ENCODE data around the gene NADSYN1.
A peak's percentile ranks its signal among the peaks of the same experiment; 100 is the strongest.

NADSYN1 gene

DNA sequence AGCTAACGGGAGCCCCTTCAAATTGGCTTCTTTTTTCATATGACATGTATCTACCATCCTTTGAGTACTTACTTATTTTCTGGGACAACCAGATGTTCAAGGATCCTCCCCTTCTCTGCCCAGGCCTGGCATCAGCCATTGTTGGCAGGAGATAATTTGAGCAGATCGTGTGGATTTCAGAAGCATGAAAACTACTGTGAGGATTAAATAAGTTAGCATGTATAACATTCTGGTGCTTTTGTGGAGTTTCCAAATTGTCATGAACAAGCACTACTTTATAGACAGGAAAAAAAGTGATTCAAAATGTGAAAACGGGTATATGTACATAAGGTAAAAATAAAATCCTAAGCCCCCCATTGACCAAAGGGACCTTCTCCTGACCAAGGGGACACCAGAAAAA, 2.1 kb upstream of the NADSYN1 start:
- DNase-seq (ENCODE audit: low read depth in 2 of 3, low spot score in 2 of 3): no peak

GRCh38 chr11:71451596-71452198, 1.3 kb upstream of the NADSYN1 start:
- DNase-seq (ENCODE audit: low read depth in 2 of 3, low spot score in 2 of 3): no peak

- peak in 1 of 3 experiments; percentile 7 for DNase-seq (ENCODE audit: low read depth in 2 of 3, low spot score in 2 of 3)
These were observed 585 bp upstream of the NADSYN1 start for GRCh38 chr11:71452199-71453036.

DNA sequence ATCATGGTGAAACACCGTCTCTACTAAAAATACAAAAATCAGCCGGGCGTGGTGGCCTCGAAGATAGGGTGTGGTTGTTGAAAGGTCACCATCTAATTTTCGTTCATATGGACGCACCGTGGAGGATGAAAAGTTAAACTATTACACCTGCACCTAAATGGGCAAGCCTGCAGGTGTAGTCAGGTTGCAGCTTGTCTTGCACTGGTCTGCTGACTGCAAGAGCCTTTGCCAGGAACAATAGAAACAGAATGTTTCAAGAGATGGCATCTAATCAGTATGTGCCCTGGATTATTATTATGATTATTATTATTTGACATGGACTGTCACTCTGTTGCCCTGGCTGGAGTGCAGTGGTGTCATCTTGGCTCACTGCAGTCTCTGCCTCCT, 908 bp downstream of the NADSYN1 start:
- DNase-seq (ENCODE audit: low read depth in 2 of 3, low spot score in 2 of 3): no peak

GRCh38 chr11:71454470-71455113, 1.6 kb downstream of the NADSYN1 start:
- no peak for DNase-seq (ENCODE audit: low read depth in 2 of 3, low spot score in 2 of 3)

GRCh38 chr11:71456294-71456693, 3.3 kb downstream of the NADSYN1 start:
- no peak for DNase-seq (ENCODE audit: low read depth in 2 of 3, low spot score in 2 of 3)

DNA sequence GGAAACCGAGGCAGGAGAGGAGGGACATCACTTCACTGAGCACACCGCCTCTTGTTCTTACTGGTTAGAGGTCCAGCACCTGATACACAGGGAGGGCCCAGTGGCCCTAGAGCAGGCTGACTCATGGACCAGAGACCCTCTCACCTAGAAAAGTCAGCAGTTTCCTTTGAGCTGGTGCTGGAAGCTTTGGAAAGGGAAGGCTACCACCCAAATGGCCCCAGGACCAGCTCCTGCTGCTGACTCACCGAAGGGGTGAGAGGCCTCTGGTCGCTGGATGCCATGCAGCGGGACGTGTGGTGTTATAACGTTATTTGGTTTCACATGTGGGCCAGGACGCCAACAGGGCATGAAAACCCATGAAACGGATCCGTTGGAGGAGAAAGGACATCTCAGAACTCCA, 3.8 kb downstream of the NADSYN1 start:
- no peak for DNase-seq (ENCODE audit: low read depth in 2 of 3, low spot score in 2 of 3)

- no peak for DNase-seq (ENCODE audit: low read depth in 2 of 3, low spot score in 2 of 3)
These were observed 5.4 kb downstream of the NADSYN1 start for GRCh38 chr11:71458146-71459070.

DNA sequence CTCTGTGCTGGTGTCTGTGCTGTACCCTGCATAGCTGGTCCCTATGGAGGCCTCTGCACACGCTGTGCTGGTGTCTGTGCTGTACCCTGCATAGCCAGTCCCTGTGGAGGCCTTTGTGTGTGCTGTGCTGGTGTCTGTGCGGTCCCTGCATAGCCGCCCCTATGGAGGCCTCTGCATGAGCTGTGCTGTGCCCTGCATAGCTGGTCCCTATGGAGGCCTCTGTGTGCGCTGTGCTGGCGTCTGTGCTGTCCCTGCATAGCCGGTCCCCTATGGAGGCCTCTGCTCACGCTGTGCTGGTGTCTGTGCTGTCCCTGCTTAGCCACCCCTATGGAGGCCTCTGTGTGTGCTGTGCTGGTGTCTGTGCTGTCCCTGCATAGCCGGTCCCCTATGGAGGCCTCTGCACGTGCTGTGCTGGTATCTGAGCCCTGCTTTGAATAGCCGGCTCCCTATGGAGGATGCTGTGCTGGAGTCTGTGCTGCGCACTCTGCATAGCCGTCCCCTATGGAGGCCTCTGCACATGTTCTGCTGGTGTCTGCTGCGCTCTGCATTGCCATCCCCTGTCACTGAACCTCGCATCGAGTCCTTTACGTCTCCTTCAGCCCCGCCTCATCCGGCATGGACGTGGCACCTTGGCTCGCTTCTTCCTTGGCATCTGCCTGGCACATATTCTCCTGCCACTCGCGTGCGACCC, 6.2 kb downstream of the NADSYN1 start:
- no peak for DNase-seq (ENCODE audit: low read depth in 2 of 3, low spot score in 2 of 3)

DNA sequence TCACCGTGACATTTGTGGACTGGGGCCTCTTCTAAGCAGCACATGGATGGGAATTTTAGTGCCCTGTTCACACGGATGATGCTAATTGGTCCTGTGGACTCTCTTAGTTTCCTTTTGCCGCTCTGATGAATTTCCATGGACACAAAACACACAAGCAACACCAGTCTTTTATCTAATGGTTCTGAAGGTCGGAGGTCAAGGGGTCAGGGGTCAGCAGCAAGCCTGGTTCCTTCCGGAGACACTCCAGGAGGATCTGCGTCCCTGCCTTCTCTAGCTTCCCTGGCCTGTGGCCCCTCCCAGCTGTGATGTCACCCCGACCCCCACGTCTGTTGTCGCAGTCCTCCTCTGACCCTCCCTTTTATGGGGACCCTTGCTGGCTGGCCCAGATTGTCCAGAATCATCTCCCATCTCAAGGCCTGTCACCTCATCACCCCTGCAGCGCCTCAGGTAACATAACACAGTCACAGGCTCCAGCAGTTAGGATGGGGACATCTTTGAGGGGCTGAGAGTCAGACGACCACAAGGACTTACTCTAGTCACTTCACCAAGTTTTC, 6.8 kb downstream of the NADSYN1 start:
- DNase-seq (ENCODE audit: low read depth in 2 of 3, low spot score in 2 of 3): no peak

DNA sequence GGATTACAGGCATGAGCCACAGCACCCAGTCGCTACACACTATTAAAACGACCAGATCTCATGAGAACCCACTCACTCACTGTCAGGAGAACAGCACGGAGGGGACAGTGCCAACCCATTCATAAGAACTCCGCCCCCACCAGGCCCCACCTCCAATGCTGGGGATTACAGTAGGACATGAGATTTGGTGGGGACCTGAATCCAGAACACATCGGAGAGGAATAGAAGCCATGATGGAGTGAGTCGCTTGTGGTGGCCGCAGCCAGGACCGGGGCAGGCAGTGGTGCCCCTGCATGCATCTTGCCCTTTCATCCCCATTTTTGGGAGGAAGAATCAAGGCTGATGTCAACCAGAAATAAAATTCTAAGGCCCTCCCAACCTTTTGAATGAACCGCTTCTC, 8.7 kb downstream of the NADSYN1 start:
- no peak for DNase-seq (ENCODE audit: low read depth in 2 of 3, low spot score in 2 of 3)

DNA sequence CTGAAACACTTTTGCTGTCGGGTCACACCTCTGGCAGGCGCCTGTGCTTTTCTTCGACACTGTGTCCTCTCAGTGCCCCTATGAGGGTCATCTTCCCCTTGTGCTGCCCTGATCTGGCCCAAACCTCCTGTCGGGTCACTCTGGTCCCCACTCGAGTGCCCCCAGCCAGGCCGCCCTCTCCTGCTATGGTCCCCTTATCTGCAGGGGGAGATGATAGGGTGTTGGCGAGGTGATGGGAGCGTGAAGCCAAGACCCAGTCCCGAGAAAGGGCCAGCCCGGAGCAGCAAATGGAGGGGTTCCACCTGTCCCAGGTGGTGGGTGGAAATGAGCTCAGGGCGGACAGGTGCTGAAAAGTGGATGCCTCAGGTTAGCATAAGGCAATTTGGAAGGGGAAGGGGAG, 9.7 kb downstream of the NADSYN1 start:
- DNase-seq (ENCODE audit: low read depth in 2 of 3, low spot score in 2 of 3): no peak

- no peak for DNase-seq (ENCODE audit: low read depth in 2 of 3, low spot score in 2 of 3)
These were observed 10.6 kb downstream of the NADSYN1 start for GRCh38 chr11:71463331-71464211.

- no peak for DNase-seq (ENCODE audit: low read depth in 2 of 3, low spot score in 2 of 3)
These were observed 12.1 kb downstream of the NADSYN1 start for GRCh38 chr11:71465054-71465453.

DNA sequence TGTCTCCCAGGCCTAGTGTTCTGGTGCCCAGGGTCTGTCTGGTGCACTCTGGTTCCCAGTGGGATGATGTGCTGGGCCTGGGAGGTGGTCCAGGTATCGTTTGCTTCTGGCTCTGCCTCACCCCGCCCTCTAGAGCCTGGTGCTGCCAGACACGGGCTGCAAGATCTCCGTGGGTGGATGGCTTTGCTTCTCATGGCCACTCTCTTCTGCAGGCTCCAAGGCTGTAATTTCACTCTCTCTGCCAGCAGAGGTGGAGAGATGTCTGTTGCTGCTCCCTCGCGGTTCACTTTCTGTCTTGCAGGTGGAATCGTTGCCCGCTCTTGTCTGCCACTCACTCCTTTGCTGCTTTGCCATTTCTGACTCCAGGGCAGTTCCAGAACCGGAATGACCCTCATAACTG, 13.4 kb downstream of the NADSYN1 start:
- DNase-seq (ENCODE audit: low read depth in 2 of 3, low spot score in 2 of 3): no peak

GRCh38 chr11:71467164-71467563, 14.2 kb downstream of the NADSYN1 start:
- DNase-seq (ENCODE audit: low read depth in 2 of 3, low spot score in 2 of 3): no peak

DNA sequence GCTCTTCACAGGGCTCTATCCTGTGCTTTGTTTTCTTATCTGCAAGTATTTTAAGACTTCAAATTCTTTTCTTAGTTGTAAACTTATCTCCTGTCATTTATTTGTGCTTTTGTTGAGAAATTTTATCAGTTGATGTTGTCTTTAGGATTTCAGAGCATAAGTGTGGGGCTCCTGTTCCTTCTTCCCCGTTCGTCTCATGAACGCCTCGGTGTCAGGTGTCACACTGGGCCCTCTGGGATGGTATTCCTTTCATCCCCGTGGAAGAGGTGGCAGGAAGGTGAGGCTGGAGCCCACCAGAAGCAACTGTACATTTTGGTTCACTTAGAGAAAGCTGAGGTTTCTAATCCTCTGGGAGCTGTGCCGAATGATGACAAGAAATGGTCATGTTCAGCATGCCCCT, 17.9 kb downstream of the NADSYN1 start:
- DNase-seq (ENCODE audit: low read depth in 2 of 3, low spot score in 2 of 3): no peak

DNA sequence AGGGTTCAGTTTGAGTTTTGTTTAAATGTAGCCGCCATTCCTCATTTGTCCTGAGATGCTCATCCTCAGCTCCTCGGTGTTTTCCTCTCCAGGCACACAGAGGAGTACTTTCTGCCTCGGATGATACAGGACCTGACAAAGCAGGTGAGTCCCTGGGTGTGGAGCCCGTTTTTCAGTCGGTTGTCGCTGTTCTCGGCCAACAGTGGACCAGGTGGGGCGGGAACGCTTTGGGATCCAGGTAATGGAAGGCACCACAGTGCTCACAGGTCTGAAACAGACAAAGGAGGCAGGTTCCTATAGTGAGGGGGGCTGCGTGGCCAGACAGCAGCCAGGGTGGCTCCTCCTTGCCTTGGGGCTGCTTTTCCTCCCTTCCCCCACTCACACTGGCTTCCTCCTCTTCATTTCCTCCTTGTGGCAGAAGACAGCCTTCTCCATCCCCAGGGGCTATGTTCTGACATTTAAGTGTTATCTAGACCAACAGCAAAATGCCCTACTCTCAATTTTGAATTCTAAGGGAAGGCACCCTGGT, 19.4 kb downstream of the NADSYN1 start:
- no peak for DNase-seq (ENCODE audit: low read depth in 2 of 3, low spot score in 2 of 3)
